Measurements from ENCODE around the gene FBP1. TPM values are rescaled to one million over a fixed set of nuclear protein-coding genes. Genes with fewer than 3 reads are reported as not detected.
A peak's percentile ranks its signal among the peaks of the same experiment; 100 is the strongest.

Gene FBP1
- total RNA-seq, 2 donors from 2014 or later: 28.5 to 39.9 TPM

GRCh38 chr9:94675008-94675881 lies 35.9 kb upstream of the FBP1 start:
- no peaks in the 10 kb centered on the region for H3K9me3 ChIP-seq
- WGBS, 2 donors: 41 to 48% methylated on average over 7 of the region's 7 CpGs
- TF ChIP-seq POLR2A (IDR thresholded peaks at IDR 0.05) (no peak), CTCF (IDR thresholded peaks at IDR 0.05) (no peak)
- no peaks in the 10 kb centered on the region for H3K36me3 ChIP-seq (replicated peaks in 1 of 2; ENCODE audit: insufficient read depth in 1 of 2, low read depth in 2 of 2)
- no peaks in the 10 kb centered on the region for H3K4me1 ChIP-seq
- H3K4me3 ChIP-seq: no peak overlapping the region
- peak overlapping the region in 3 of 4 donors; percentile 32 to 46 (median 35) for H3K27ac ChIP-seq
- ATAC-seq (no peak), DNase-seq (no peak)
- no peaks in the 10 kb centered on the region for H3K27me3 ChIP-seq
- intact Hi-C loops (cut with DNase I): loop anchor here (10.0 kb wide), 1 partner anchor 460 kb away; no protein-coding TSS in a partner anchor

- WGBS, 2 donors: 72 to 74% methylated on average over 2 of the region's 2 CpGs
- Histone ChIP-seq H3K27me3 (no peaks in the 10 kb centered on the region), H3K27ac (no peak overlapping the region), H3K9me3 (no peaks in the 10 kb centered on the region), H3K4me3 (no peak overlapping the region), H3K36me3 (replicated peaks in 1 of 2; ENCODE audit: insufficient read depth in 1 of 2, low read depth in 2 of 2) (no peaks in the 10 kb centered on the region), H3K4me1 (peaks cover 5% of the 10 kb centered on the region)
- DNase-seq (no peak), ATAC-seq (no peak)
- TF ChIP-seq CTCF (IDR thresholded peaks at IDR 0.05) (no peak), POLR2A (IDR thresholded peaks at IDR 0.05) (no peak)
- intact Hi-C loops (cut with DNase I): loop anchor here (10.0 kb wide), 1 partner anchor 462 kb away; no protein-coding TSS in a partner anchor
Measured at GRCh38 chr9:94672811-94673487, 33.6 kb upstream of the FBP1 start.

GRCh38 chr9:94668928-94669729 lies 29.8 kb upstream of the FBP1 start:
- WGBS, 2 donors: 8 to 12% methylated on average over 17 of the region's 17 CpGs
- peak; percentile 81 for ATAC-seq
- peak overlapping the region in 3 of 4 donors; percentile 43 to 77 (median 44) for H3K27ac ChIP-seq
- no peaks in the 10 kb centered on the region for H3K36me3 ChIP-seq (replicated peaks in 1 of 2; ENCODE audit: insufficient read depth in 1 of 2, low read depth in 2 of 2)
- no peaks in the 10 kb centered on the region for H3K27me3 ChIP-seq
- H3K4me1 ChIP-seq: peaks cover 18% of the 10 kb centered on the region
- peak; percentile 58 to 74 (median 69) for DNase-seq
- H3K4me3 ChIP-seq: no peak overlapping the region
- TF ChIP-seq CTCF (IDR thresholded peaks at IDR 0.05): peak; percentile 62 to 79 (median 71)
- no peak for TF ChIP-seq POLR2A (IDR thresholded peaks at IDR 0.05)
- intact Hi-C loops (cut with DNase I): no loop called here
- H3K9me3 ChIP-seq: no peaks in the 10 kb centered on the region

GRCh38 chr9:94668418-94668927 lies 29.2 kb upstream of the FBP1 start:
- H3K36me3 ChIP-seq (replicated peaks in 1 of 2; ENCODE audit: insufficient read depth in 1 of 2, low read depth in 2 of 2): no peaks in the 10 kb centered on the region
- no peaks in the 10 kb centered on the region for H3K27me3 ChIP-seq
- WGBS, 2 donors: 25 to 29% methylated on average over 6 of the region's 6 CpGs
- no peak for DNase-seq
- H3K27ac ChIP-seq: peak overlapping the region in 2 of 4 donors; percentile 43 to 77
- no peaks in the 10 kb centered on the region for H3K9me3 ChIP-seq
- H3K4me1 ChIP-seq: peaks cover 18% of the 10 kb centered on the region
- H3K4me3 ChIP-seq: no peak overlapping the region
- no peak for ATAC-seq
- intact Hi-C loops (cut with DNase I): no loop called here
- TF ChIP-seq CTCF (IDR thresholded peaks at IDR 0.05) (no peak), POLR2A (IDR thresholded peaks at IDR 0.05) (no peak)

Measured in body of pancreas (tissue), 4 donors.